GM23338 (cell line): ENCODE data around the gene SLC7A6. TPM values are rescaled to one million over a fixed set of nuclear protein-coding genes. Genes with fewer than 3 reads are reported as not detected.

ENCODE experiments used
- ATAC-seq: fragments of 200-7000 bp; cut with Tn5 transposase; 3 replicates; pipeline ENCODE4 v1.9.1; 2020
- DNase-seq: peaks from one replicate; pipeline ENCODE4 v3.0.0-alpha.2; 2015; ENCODE audit warnings: low spot score
- H2AFZ ChIP-seq: fragments of 200-600 bp; sonication (generic); 2 replicates; pipeline ENCODE4 v1.8.0; 2016; ENCODE audit warnings: antibody characterized with exemption, mild to moderate bottlenecking, moderate library complexity
- H3F3A ChIP-seq: fragments of 200-600 bp; sonication (generic); replicated peaks from 2 replicates; pipeline ENCODE4 v1.8.0; 2017; ENCODE audit warnings: antibody characterized with exemption, mixed run types, low read depth
- H3K27ac ChIP-seq: fragments of 200-600 bp; sonication (generic); 2 replicates; pipeline ENCODE4 v1.6.1; 2016; ENCODE audit warnings: low read depth
- H3K27me3 ChIP-seq: fragments of 200-600 bp; sonication (generic); 2 replicates; pipeline ENCODE4 v1.8.0; 2016; ENCODE audit warnings: mild to moderate bottlenecking, mixed run types, moderate library complexity; ENCODE audit not compliant: insufficient read depth
- H3K36me3 ChIP-seq: fragments of 200-600 bp; sonication (generic); 2 replicates; pipeline ENCODE4 v1.8.0; 2016; ENCODE audit warnings: mild to moderate bottlenecking; ENCODE audit not compliant: insufficient read depth
- H3K4me1 ChIP-seq: fragments of 200-600 bp; sonication (generic); 2 replicates; pipeline ENCODE4 v1.8.0; 2016; ENCODE audit warnings: mild to moderate bottlenecking, moderate library complexity; ENCODE audit not compliant: insufficient read depth
- H3K4me2 ChIP-seq: fragments of 200-600 bp; sonication (generic); 2 replicates; pipeline ENCODE4 v1.7.1; 2017; ENCODE audit warnings: mixed run types
- H3K4me3 ChIP-seq: fragments of 200-600 bp; sonication (generic); 2 replicates; pipeline ENCODE4 v1.6.1; 2016; ENCODE audit warnings: mixed run types
- H3K79me2 ChIP-seq: fragments of 200-600 bp; sonication (generic); replicated peaks from 2 replicates; pipeline ENCODE4 v1.8.0; 2017; ENCODE audit warnings: mild to moderate bottlenecking; ENCODE audit not compliant: insufficient read depth
- H3K9me2 ChIP-seq: fragments of 200-600 bp; sonication (generic); 2 replicates; pipeline ENCODE4 v1.8.0; 2017; ENCODE audit not compliant: insufficient read depth
- H4K20me1 ChIP-seq: fragments of 200-600 bp; sonication (generic); replicated peaks from 2 replicates; pipeline ENCODE4 v1.8.0; 2017; ENCODE audit warnings: mild to moderate bottlenecking; ENCODE audit not compliant: insufficient read depth
- H3K27ac Mint-ChIP-seq: 2 replicates; pipeline ENCODE4 v1.8.0; 2020; ENCODE audit warnings: inconsistent platforms, mild to moderate bottlenecking, moderate library complexity, mixed read lengths
- H3K27me3 Mint-ChIP-seq: 3 replicates; pipeline ENCODE4 v1.8.0; 2022; ENCODE audit warnings: low read depth, mild to moderate bottlenecking, moderate library complexity, mixed read lengths, inconsistent platforms; ENCODE audit not compliant: insufficient read depth, poor library complexity
- H3K36me3 Mint-ChIP-seq: 3 replicates; pipeline ENCODE4 v1.8.0; 2021; ENCODE audit warnings: low read depth, mild to moderate bottlenecking, inconsistent platforms, moderate library complexity, mixed read lengths
- H3K4me1 Mint-ChIP-seq: 3 replicates; pipeline ENCODE4 v1.8.0; 2020; ENCODE audit warnings: mild to moderate bottlenecking, inconsistent platforms, mixed read lengths
- H3K4me3 Mint-ChIP-seq: 3 replicates; pipeline ENCODE4 v1.8.0; 2021; ENCODE audit warnings: moderate library complexity, mild to moderate bottlenecking, inconsistent platforms, mixed read lengths
- H3K9me3 Mint-ChIP-seq: 3 replicates; pipeline ENCODE4 v1.8.0; 2020; ENCODE audit warnings: moderate library complexity, mild to moderate bottlenecking, inconsistent platforms, mixed read lengths
- CTCF ChIP-seq, 2 experiments: fragments of 200-600 bp in 1 of 2; sonication (generic) in 1 of 2; conservative IDR thresholded peaks; 2 replicates each; pipeline versions ENCODE4 v1.5.1 to v1.6.1; 2016 to 2017; ENCODE audit warnings: antibody characterized with exemption in 2 of 2, low read depth in 2 of 2, mild to moderate bottlenecking in 2 of 2, moderate library complexity in 1 of 2
- ETS1 ChIP-seq: IDR thresholded peaks from 2 replicates; pipeline ENCODE4 v1.6.1; 2016; ENCODE audit warnings: antibody characterized with exemption
- EZH2 ChIP-seq: fragments of 200-600 bp; sonication (generic); IDR thresholded peaks from one replicate; pipeline ENCODE4 v1.8.0; 2017; ENCODE audit warnings: antibody characterized with exemption, mild to moderate bottlenecking, low read depth; ENCODE audit not compliant: unreplicated experiment
- EZH2phosphoT487 ChIP-seq: fragments of 200-600 bp; sonication (generic); IDR thresholded peaks from one replicate; pipeline ENCODE4 v1.8.1; 2018; ENCODE audit warnings: antibody characterized with exemption; ENCODE audit not compliant: unreplicated experiment
- JUNB ChIP-seq: IDR thresholded peaks from one replicate; pipeline ENCODE4 v1.6.1; 2016; ENCODE audit warnings: antibody characterized with exemption; ENCODE audit not compliant: unreplicated experiment
- NANOG ChIP-seq: IDR thresholded peaks from 2 replicates; pipeline ENCODE4 v1.6.1; 2016; ENCODE audit warnings: antibody characterized with exemption, borderline replicate concordance
- POLR2AphosphoS5 ChIP-seq: IDR thresholded peaks from 2 replicates; pipeline ENCODE4 v1.6.1; 2016; ENCODE audit warnings: antibody characterized with exemption, low read depth
- REST ChIP-seq: IDR thresholded peaks from one replicate; pipeline ENCODE4 v1.6.1; 2018; ENCODE audit warnings: antibody characterized with exemption; ENCODE audit not compliant: unreplicated experiment
- STAT1 ChIP-seq: IDR thresholded peaks from one replicate; pipeline ENCODE4 v1.6.1; 2016; ENCODE audit warnings: antibody characterized with exemption; ENCODE audit not compliant: unreplicated experiment
- ZNF114 ChIP-seq: fragments of 250-450 bp; sonication (Bioruptor Pico); IDR thresholded peaks from 2 replicates; pipeline ENCODE4 v1.5.0; 2020; ENCODE audit warnings: mild to moderate bottlenecking, moderate library complexity
- ZNF331 ChIP-seq: fragments of 250-450 bp; sonication (Bioruptor Pico); IDR thresholded peaks from 2 replicates; pipeline ENCODE4 v1.5.0; 2020; ENCODE audit warnings: low read depth, mild to moderate bottlenecking, moderate library complexity
- polyA plus RNA-seq: library from polyadenylated mRNA; unstranded; fragments of >200 nt; fragmentation: Nextera tagmentation; extraction: Ambion mirVana; gene quantifications from 2 replicates; pipeline ENCODE4 v1.2.1, GENCODE V29; 2016
- total RNA-seq: library from RNA; depleted of rRNA; stranded (reverse); fragments of >200 nt; shearing (Covaris generic); gene quantifications from 2 replicates; pipeline ENCODE4 v1.2.3, GENCODE V29; 2014
- TF ChIP-seq, protein P1 (sequence below): fragments of 250-450 bp; sonication (Bioruptor Pico); IDR thresholded peaks from 2 replicates; pipeline ENCODE4 v1.5.0; 2020; ENCODE audit warnings: mild to moderate bottlenecking, moderate library complexity

The SLC7A6 gene
- total and polyA plus RNA-seq, 2 experiments from 2014 or later, result 16.6 to 30.9 TPM

GRCh38 chr16:68335175-68335574, 70.8 kb downstream of the SLC7A6 start:
- Histone ChIP-seq H3K4me3 (no peak overlapping the region), H4K20me1 (no peaks in the 10 kb centered on the region), H3K9me2 (no peaks in the 10 kb centered on the region), H3K4me1 (no peaks in the 10 kb centered on the region), H3K27ac (no peak overlapping the region), H3F3A (no peaks in the 10 kb centered on the region), H3K36me3 (peaks cover 19% of the 10 kb centered on the region), H3K27me3 (no peaks in the 10 kb centered on the region), H3K79me2 (no peaks in the 10 kb centered on the region), H3K4me2 (no peak overlapping the region), H2AFZ (no peak overlapping the region)
- Mint-ChIP-seq H3K36me3 (peaks cover 48% of the 10 kb centered on the region), H3K9me3 (no peaks in the 10 kb centered on the region), H3K4me3 (no peak overlapping the region), H3K4me1 (no peaks in the 10 kb centered on the region), H3K27ac (no peak overlapping the region), H3K27me3 (no peaks in the 10 kb centered on the region)
- DNase-seq (no peak), ATAC-seq (no peak)
- TF ChIP-seq REST (no peak), CTCF (conservative IDR thresholded peaks at IDR 0.05; ENCODE audit: low read depth in 2 of 2) (no peak), STAT1 (no peak), ZNF331 (CRISPR knock-in tag) (no peak), EZH2 (no peak), ETS1 (no peak), ZNF114 (CRISPR knock-in tag) (no peak), NANOG (no peak), EZH2phosphoT487 (no peak), JUNB (no peak), POLR2AphosphoS5 (no peak)
- TF ChIP-seq, protein P1, sequence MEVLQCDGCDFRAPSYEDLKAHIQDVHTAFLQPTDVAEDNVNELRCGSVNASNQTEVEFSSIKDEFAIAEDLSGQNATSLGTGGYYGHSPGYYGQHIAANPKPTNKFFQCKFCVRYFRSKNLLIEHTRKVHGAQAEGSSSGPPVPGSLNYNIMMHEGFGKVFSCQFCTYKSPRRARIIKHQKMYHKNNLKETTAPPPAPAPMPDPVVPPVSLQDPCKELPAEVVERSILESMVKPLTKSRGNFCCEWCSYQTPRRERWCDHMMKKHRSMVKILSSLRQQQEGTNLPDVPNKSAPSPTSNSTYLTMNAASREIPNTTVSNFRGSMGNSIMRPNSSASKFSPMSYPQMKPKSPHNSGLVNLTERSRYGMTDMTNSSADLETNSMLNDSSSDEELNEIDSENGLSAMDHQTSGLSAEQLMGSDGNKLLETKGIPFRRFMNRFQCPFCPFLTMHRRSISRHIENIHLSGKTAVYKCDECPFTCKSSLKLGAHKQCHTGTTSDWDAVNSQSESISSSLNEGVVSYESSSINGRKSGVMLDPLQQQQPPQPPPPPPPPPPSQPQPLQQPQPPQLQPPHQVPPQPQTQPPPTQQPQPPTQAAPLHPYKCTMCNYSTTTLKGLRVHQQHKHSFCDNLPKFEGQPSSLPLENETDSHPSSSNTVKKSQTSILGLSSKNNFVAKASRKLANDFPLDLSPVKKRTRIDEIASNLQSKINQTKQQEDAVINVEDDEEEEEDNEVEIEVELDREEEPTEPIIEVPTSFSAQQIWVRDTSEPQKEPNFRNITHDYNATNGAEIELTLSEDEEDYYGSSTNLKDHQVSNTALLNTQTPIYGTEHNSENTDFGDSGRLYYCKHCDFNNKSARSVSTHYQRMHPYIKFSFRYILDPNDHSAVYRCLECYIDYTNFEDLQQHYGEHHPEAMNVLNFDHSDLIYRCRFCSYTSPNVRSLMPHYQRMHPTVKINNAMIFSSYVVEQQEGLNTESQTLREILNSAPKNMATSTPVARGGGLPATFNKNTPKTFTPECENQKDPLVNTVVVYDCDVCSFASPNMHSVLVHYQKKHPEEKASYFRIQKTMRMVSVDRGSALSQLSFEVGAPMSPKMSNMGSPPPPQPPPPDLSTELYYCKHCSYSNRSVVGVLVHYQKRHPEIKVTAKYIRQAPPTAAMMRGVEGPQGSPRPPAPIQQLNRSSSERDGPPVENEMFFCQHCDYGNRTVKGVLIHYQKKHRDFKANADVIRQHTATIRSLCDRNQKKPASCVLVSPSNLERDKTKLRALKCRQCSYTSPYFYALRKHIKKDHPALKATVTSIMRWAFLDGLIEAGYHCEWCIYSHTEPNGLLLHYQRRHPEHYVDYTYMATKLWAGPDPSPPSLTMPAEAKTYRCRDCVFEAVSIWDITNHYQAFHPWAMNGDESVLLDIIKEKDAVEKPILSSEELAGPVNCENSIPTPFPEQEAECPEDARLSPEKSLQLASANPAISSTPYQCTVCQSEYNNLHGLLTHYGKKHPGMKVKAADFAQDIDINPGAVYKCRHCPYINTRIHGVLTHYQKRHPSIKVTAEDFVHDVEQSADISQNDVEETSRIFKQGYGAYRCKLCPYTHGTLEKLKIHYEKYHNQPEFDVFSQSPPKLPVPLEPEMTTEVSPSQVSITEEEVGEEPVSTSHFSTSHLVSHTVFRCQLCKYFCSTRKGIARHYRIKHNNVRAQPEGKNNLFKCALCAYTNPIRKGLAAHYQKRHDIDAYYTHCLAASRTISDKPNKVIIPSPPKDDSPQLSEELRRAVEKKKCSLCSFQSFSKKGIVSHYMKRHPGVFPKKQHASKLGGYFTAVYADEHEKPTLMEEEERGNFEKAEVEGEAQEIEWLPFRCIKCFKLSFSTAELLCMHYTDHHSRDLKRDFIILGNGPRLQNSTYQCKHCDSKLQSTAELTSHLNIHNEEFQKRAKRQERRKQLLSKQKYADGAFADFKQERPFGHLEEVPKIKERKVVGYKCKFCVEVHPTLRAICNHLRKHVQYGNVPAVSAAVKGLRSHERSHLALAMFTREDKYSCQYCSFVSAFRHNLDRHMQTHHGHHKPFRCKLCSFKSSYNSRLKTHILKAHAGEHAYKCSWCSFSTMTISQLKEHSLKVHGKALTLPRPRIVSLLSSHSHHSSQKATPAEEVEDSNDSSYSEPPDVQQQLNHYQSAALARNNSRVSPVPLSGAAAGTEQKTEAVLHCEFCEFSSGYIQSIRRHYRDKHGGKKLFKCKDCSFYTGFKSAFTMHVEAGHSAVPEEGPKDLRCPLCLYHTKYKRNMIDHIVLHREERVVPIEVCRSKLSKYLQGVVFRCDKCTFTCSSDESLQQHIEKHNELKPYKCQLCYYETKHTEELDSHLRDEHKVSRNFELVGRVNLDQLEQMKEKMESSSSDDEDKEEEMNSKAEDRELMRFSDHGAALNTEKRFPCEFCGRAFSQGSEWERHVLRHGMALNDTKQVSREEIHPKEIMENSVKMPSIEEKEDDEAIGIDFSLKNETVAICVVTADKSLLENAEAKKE (CRISPR knock-in tag), result no peak
